Endothelial cell of umbilical vein (primary cell): Measurements from ENCODE around the gene GRID1. TPM values are rescaled to one million over a fixed set of nuclear protein-coding genes. Genes with fewer than 3 reads are reported as not detected.

ENCODE experiments used
- BruUV-seq: library from RNA; stranded (reverse); fragments of 400-500 nt; replicated peaks from 2 replicates; lab custom pipeline; 2021; lab: Mats Ljungman, UMichigan
- CTCF ChIA-PET: fragments of 300-600, 350-600 bp; sonication (Branson Sonifier 250); formaldehyde crosslinking; loops from one replicate; lab custom pipeline; 2021; ENCODE audit warnings: antibody characterized with exemption, inconsistent platforms; lab: Charles Lee
- POLR2A ChIA-PET: fragments of 300-600, 350-600 bp; sonication (Branson Sonifier 250); formaldehyde crosslinking; loops from one replicate; lab custom pipeline; 2021; ENCODE audit warnings: antibody characterized with exemption, inconsistent platforms; lab: Charles Lee
- DNase-seq: peaks from one replicate; pipeline ENCODE4 v3.0.0-alpha.2; 2011; ENCODE audit warnings: low read depth, low spot score
- FAIRE-seq: peaks from 2 replicates; lab custom pipeline; 2011; peaks lifted over from hg19 to GRCh38; lab: Jason Lieb, UNC
- H2AFZ ChIP-seq: 2 replicates; pipeline ENCODE4 v1.6.0; 2012; ENCODE audit warnings: low read depth, low read length, control low read depth, inconsistent platforms
- H3K27ac ChIP-seq: 2 replicates; pipeline ENCODE4 v1.5.1; 2011; ENCODE audit warnings: low read depth, mild to moderate bottlenecking, control low read depth, low read length, moderate library complexity; ENCODE audit not compliant: insufficient read depth
- H3K27me3 ChIP-seq, 2 experiments: 2 replicates each; pipeline versions ENCODE4 v1.6.0 to v1.6.1; 2011; ENCODE audit warnings: low read length in 2 of 2, mixed read lengths in 1 of 2; ENCODE audit not compliant: control insufficient read depth in 2 of 2, insufficient read depth in 2 of 2
- H3K36me3 ChIP-seq, 2 experiments: 2 replicates in 1 of 2; 3 replicates in 1 of 2; pipeline ENCODE4 v1.5.1; 2011; ENCODE audit warnings: low read length in 2 of 2, mild to moderate bottlenecking in 1 of 2, moderate library complexity in 1 of 2; ENCODE audit not compliant: control insufficient read depth in 2 of 2, insufficient read depth in 2 of 2; ENCODE audit errors: extremely low read depth in 1 of 2
- H3K4me1 ChIP-seq: 3 replicates; pipeline ENCODE4 v1.5.1; 2011; ENCODE audit warnings: mild to moderate bottlenecking, low read length; ENCODE audit not compliant: control insufficient read depth, insufficient read depth; ENCODE audit errors: extremely low read depth
- H3K4me2 ChIP-seq: 2 replicates; pipeline ENCODE4 v1.6.1; 2011; ENCODE audit warnings: low read length, control low read depth, mixed read lengths; ENCODE audit not compliant: insufficient read depth
- H3K4me3 ChIP-seq, 3 experiments: fragments of 200-600 bp in 1 of 3; sonication (generic), shearing (Covaris generic) in 1 of 3; replicated peaks in 1 of 3; 2 replicates each; pipeline ENCODE4 v1.5.1; 2011 to 2016; ENCODE audit warnings: control low read depth in 3 of 3, low read length in 3 of 3, mild to moderate bottlenecking in 2 of 3, inconsistent platforms in 1 of 3, low read depth in 1 of 3, moderate library complexity in 1 of 3; ENCODE audit not compliant: insufficient read depth in 1 of 3
- H3K79me2 ChIP-seq: 2 replicates; pipeline ENCODE4 v1.6.0; 2012; ENCODE audit warnings: low read length, inconsistent platforms; ENCODE audit not compliant: control insufficient read depth, insufficient read depth
- H3K9ac ChIP-seq: replicated peaks from 2 replicates; pipeline ENCODE3; 2011; ENCODE audit warnings: low read length, control low read depth; ENCODE audit not compliant: insufficient read depth; ENCODE audit errors: extremely low read depth
- H3K9me1 ChIP-seq: replicated peaks from 3 replicates; pipeline ENCODE4 v1.6.0; 2011; ENCODE audit warnings: mild to moderate bottlenecking, low read length; ENCODE audit not compliant: control insufficient read depth, insufficient read depth; ENCODE audit errors: extremely low read depth
- H3K9me3 ChIP-seq: replicated peaks from 2 replicates; pipeline ENCODE4 v1.5.1; 2012; ENCODE audit warnings: low read length, inconsistent platforms; ENCODE audit not compliant: control insufficient read depth, insufficient read depth
- H4K20me1 ChIP-seq: replicated peaks from 2 replicates; pipeline ENCODE3; 2011; ENCODE audit warnings: mild to moderate bottlenecking, low read length; ENCODE audit not compliant: control insufficient read depth, insufficient read depth; ENCODE audit errors: extremely low read depth
- CTCF ChIP-seq, 2 donors: IDR thresholded peaks; 1 replicate in 1 of 2; 2 replicates in 1 of 2; pipeline ENCODE4 v1.5.1; 2011; ENCODE audit warnings: low read length in 2 of 2, mild to moderate bottlenecking in 2 of 2, moderate library complexity in 2 of 2, control low read depth in 1 of 2, inconsistent platforms in 1 of 2, low read depth in 1 of 2; ENCODE audit not compliant: insufficient read depth in 1 of 2; ENCODE audit errors: extremely low read depth in 1 of 2
- EZH2 ChIP-seq: IDR thresholded peaks from 2 replicates; pipeline ENCODE4 v1.6.1; 2012; ENCODE audit warnings: borderline replicate concordance, low read depth, mild to moderate bottlenecking, moderate library complexity, low read length, inconsistent platforms; ENCODE audit not compliant: severe bottlenecking
- FOS ChIP-seq: IDR thresholded peaks from 2 replicates; pipeline ENCODE4 v1.6.1; 2011; ENCODE audit warnings: mild to moderate bottlenecking, low read length, moderate library complexity, borderline replicate concordance; ENCODE audit not compliant: insufficient read depth
- GATA2 ChIP-seq: IDR thresholded peaks from 2 replicates; pipeline ENCODE4 v1.7.0; 2011; ENCODE audit warnings: low read depth, mild to moderate bottlenecking, moderate library complexity, mixed read lengths, low read length; ENCODE audit not compliant: insufficient read length, insufficient read depth
- JUN ChIP-seq: IDR thresholded peaks from 2 replicates; pipeline ENCODE4 v1.6.1; 2011; ENCODE audit warnings: borderline replicate concordance, low read depth; ENCODE audit not compliant: insufficient read length, insufficient read depth
- MAX ChIP-seq: IDR thresholded peaks from 2 replicates; pipeline ENCODE4 v1.6.1; 2011; ENCODE audit not compliant: insufficient read depth, insufficient read length
- MYC ChIP-seq: IDR thresholded peaks from one replicate; pipeline ENCODE4 v1.6.1; 2011; ENCODE audit warnings: mild to moderate bottlenecking, low read depth, low read length
- POLR2A ChIP-seq: IDR thresholded peaks from 2 replicates; pipeline ENCODE4 v1.6.1; 2012; ENCODE audit warnings: low read depth, mild to moderate bottlenecking, control low read depth, low read length
- POLR2AphosphoS5 ChIP-seq: IDR thresholded peaks from 2 replicates; pipeline ENCODE4 v1.6.1; 2012; ENCODE audit warnings: low read depth, mild to moderate bottlenecking, control low read depth, low read length, moderate library complexity; ENCODE audit not compliant: insufficient read depth
- dilution Hi-C: fragments of 300-500 bp; cut with MboI; formaldehyde crosslinking; loops from one replicate; pipeline ENCODE4 v1.15.0; 2019; ENCODE audit warnings: low sequenced_read_pairs; ENCODE audit not compliant: extremely low pct_ligation_motif_present
- intact Hi-C: fragments of 100-400 bp; cut with micrococcal nuclease; formaldehyde crosslinking; loops from one replicate; pipeline ENCODE4 v1.10.0; 2022
- polyA plus RNA-seq, 4 experiments: library from polyadenylated mRNA; depleted of rRNA in 3 of 4; stranded (reverse) in 3 of 4; unstranded in 1 of 4; fragments of >200 nt; gene quantifications; 2 replicates each; pipeline versions ENCODE4 v1.2.1 to v1.2.3, GENCODE V29; 2011 to 2012; ENCODE audit warnings: missing spikeins in 1 of 4
- total RNA-seq: library from RNA; stranded (reverse); gene quantifications from 2 replicates; pipeline ENCODE4 v1.2.3, GENCODE V29; 2021

The GRID1 gene
- total and polyA plus RNA-seq, 2 donors (not counting 3 experiments of a cell fraction or from before 2014, with no cell fraction given), result not detected

- H3K36me3 ChIP-seq, result no peaks in the 10 kb centered on the region
- no peak for FAIRE-seq
- H3K27me3 ChIP-seq, result peaks cover 25 to 26% of the 10 kb centered on the region in 2 experiments
- no peaks in the 10 kb centered on the region for H3K9me3 ChIP-seq
- no peak overlapping the region for H3K27ac ChIP-seq
- POLR2A ChIA-PET, result no interaction called here
- CTCF ChIA-PET, result interaction anchor here (0.9 to 5.1 kb wide), 2 partner anchors 14 to 1848 kb away, joined by 3 to 31 read pairs; no protein-coding TSS in a partner anchor
- no peak overlapping the region for H3K4me3 ChIP-seq
- no peak overlapping the region for H3K9ac ChIP-seq
- no peaks in the 10 kb centered on the region for H3K79me2 ChIP-seq
- H2AFZ ChIP-seq, result no peak overlapping the region
- no peaks in the 10 kb centered on the region for H3K4me1 ChIP-seq
- intact Hi-C loops, result no loop called here
- no peak for DNase-seq
- no peaks in the 10 kb centered on the region for H4K20me1 ChIP-seq
- no peaks in the 10 kb centered on the region for H3K9me1 ChIP-seq
- dilution Hi-C loops, result no loop called here
- no TSS peak for BruUV-seq
- TF ChIP-seq CTCF (IDR thresholded peaks at IDR 0.05; ENCODE audit: extremely low read depth in 1 of 2, insufficient read depth in 1 of 2, low read depth in 1 of 2, low read length in 2 of 2), result no peak
- no peak for TF ChIP-seq EZH2
- no peak for TF ChIP-seq MYC
- TF ChIP-seq JUN, result no peak
- TF ChIP-seq POLR2A, result no peak
- TF ChIP-seq MAX, result no peak
- TF ChIP-seq POLR2AphosphoS5, result no peak
- TF ChIP-seq GATA2, result no peak
- no peak for TF ChIP-seq FOS
- no peak overlapping the region for H3K4me2 ChIP-seq
These were observed 19.2 kb upstream of the GRID1 start for GRCh38 chr10:86385806-86386205.
